GM23338 (cell line): ENCODE results near the gene ARL15. TPM values are rescaled to one million over a fixed set of nuclear protein-coding genes. Genes with fewer than 3 reads are reported as not detected.

Experiments used
- ATAC-seq: fragments of 200-7000 bp; cut with Tn5 transposase; 3 replicates; pipeline ENCODE4 v1.9.1; 2020
- DNase-seq: peaks from one replicate; pipeline ENCODE4 v3.0.0-alpha.2; 2015; ENCODE audit warnings: low spot score
- H2AFZ ChIP-seq: fragments of 200-600 bp; sonication (generic); 2 replicates; pipeline ENCODE4 v1.8.0; 2016; ENCODE audit warnings: antibody characterized with exemption, mild to moderate bottlenecking, moderate library complexity
- H3F3A ChIP-seq: fragments of 200-600 bp; sonication (generic); replicated peaks from 2 replicates; pipeline ENCODE4 v1.8.0; 2017; ENCODE audit warnings: antibody characterized with exemption, mixed run types, low read depth
- H3K27ac ChIP-seq: fragments of 200-600 bp; sonication (generic); 2 replicates; pipeline ENCODE4 v1.6.1; 2016; ENCODE audit warnings: low read depth
- H3K27me3 ChIP-seq: fragments of 200-600 bp; sonication (generic); 2 replicates; pipeline ENCODE4 v1.8.0; 2016; ENCODE audit warnings: mild to moderate bottlenecking, mixed run types, moderate library complexity; ENCODE audit not compliant: insufficient read depth
- H3K36me3 ChIP-seq: fragments of 200-600 bp; sonication (generic); 2 replicates; pipeline ENCODE4 v1.8.0; 2016; ENCODE audit warnings: mild to moderate bottlenecking; ENCODE audit not compliant: insufficient read depth
- H3K4me1 ChIP-seq: fragments of 200-600 bp; sonication (generic); 2 replicates; pipeline ENCODE4 v1.8.0; 2016; ENCODE audit warnings: mild to moderate bottlenecking, moderate library complexity; ENCODE audit not compliant: insufficient read depth
- H3K4me2 ChIP-seq: fragments of 200-600 bp; sonication (generic); 2 replicates; pipeline ENCODE4 v1.7.1; 2017; ENCODE audit warnings: mixed run types
- H3K4me3 ChIP-seq: fragments of 200-600 bp; sonication (generic); 2 replicates; pipeline ENCODE4 v1.6.1; 2016; ENCODE audit warnings: mixed run types
- H3K79me2 ChIP-seq: fragments of 200-600 bp; sonication (generic); replicated peaks from 2 replicates; pipeline ENCODE4 v1.8.0; 2017; ENCODE audit warnings: mild to moderate bottlenecking; ENCODE audit not compliant: insufficient read depth
- H3K9me2 ChIP-seq: fragments of 200-600 bp; sonication (generic); 2 replicates; pipeline ENCODE4 v1.8.0; 2017; ENCODE audit not compliant: insufficient read depth
- H4K20me1 ChIP-seq: fragments of 200-600 bp; sonication (generic); replicated peaks from 2 replicates; pipeline ENCODE4 v1.8.0; 2017; ENCODE audit warnings: mild to moderate bottlenecking; ENCODE audit not compliant: insufficient read depth
- H3K27ac Mint-ChIP-seq: 2 replicates; pipeline ENCODE4 v1.8.0; 2020; ENCODE audit warnings: inconsistent platforms, mild to moderate bottlenecking, moderate library complexity, mixed read lengths
- H3K27me3 Mint-ChIP-seq: 3 replicates; pipeline ENCODE4 v1.8.0; 2022; ENCODE audit warnings: low read depth, mild to moderate bottlenecking, moderate library complexity, mixed read lengths, inconsistent platforms; ENCODE audit not compliant: insufficient read depth, poor library complexity
- H3K36me3 Mint-ChIP-seq: 3 replicates; pipeline ENCODE4 v1.8.0; 2021; ENCODE audit warnings: low read depth, mild to moderate bottlenecking, inconsistent platforms, moderate library complexity, mixed read lengths
- H3K4me1 Mint-ChIP-seq: 3 replicates; pipeline ENCODE4 v1.8.0; 2020; ENCODE audit warnings: mild to moderate bottlenecking, inconsistent platforms, mixed read lengths
- H3K4me3 Mint-ChIP-seq: 3 replicates; pipeline ENCODE4 v1.8.0; 2021; ENCODE audit warnings: moderate library complexity, mild to moderate bottlenecking, inconsistent platforms, mixed read lengths
- H3K9me3 Mint-ChIP-seq: 3 replicates; pipeline ENCODE4 v1.8.0; 2020; ENCODE audit warnings: moderate library complexity, mild to moderate bottlenecking, inconsistent platforms, mixed read lengths
- ETS1 ChIP-seq: IDR thresholded peaks from 2 replicates; pipeline ENCODE4 v1.6.1; 2016; ENCODE audit warnings: antibody characterized with exemption
- EZH2phosphoT487 ChIP-seq: fragments of 200-600 bp; sonication (generic); IDR thresholded peaks from one replicate; pipeline ENCODE4 v1.8.1; 2018; ENCODE audit warnings: antibody characterized with exemption; ENCODE audit not compliant: unreplicated experiment
- JUNB ChIP-seq: IDR thresholded peaks from one replicate; pipeline ENCODE4 v1.6.1; 2016; ENCODE audit warnings: antibody characterized with exemption; ENCODE audit not compliant: unreplicated experiment
- POLR2AphosphoS5 ChIP-seq: IDR thresholded peaks from 2 replicates; pipeline ENCODE4 v1.6.1; 2016; ENCODE audit warnings: antibody characterized with exemption, low read depth
- STAT1 ChIP-seq: IDR thresholded peaks from one replicate; pipeline ENCODE4 v1.6.1; 2016; ENCODE audit warnings: antibody characterized with exemption; ENCODE audit not compliant: unreplicated experiment
- ZNF114 ChIP-seq: fragments of 250-450 bp; sonication (Bioruptor Pico); IDR thresholded peaks from 2 replicates; pipeline ENCODE4 v1.5.0; 2020; ENCODE audit warnings: mild to moderate bottlenecking, moderate library complexity
- ZNF331 ChIP-seq: fragments of 250-450 bp; sonication (Bioruptor Pico); IDR thresholded peaks from 2 replicates; pipeline ENCODE4 v1.5.0; 2020; ENCODE audit warnings: low read depth, mild to moderate bottlenecking, moderate library complexity
- ZNF462 ChIP-seq: fragments of 250-450 bp; sonication (Bioruptor Pico); IDR thresholded peaks from 2 replicates; pipeline ENCODE4 v1.5.0; 2020; ENCODE audit warnings: mild to moderate bottlenecking, moderate library complexity
- polyA plus RNA-seq: library from polyadenylated mRNA; unstranded; fragments of >200 nt; fragmentation: Nextera tagmentation; extraction: Ambion mirVana; gene quantifications from 2 replicates; pipeline ENCODE4 v1.2.1, GENCODE V29; 2016
- total RNA-seq: library from RNA; depleted of rRNA; stranded (reverse); fragments of >200 nt; shearing (Covaris generic); gene quantifications from 2 replicates; pipeline ENCODE4 v1.2.3, GENCODE V29; 2014

The ARL15 gene
- total and polyA plus RNA-seq, 2 experiments from 2014 or later: 13.0 to 54.0 TPM

- TF ChIP-seq ZNF462: no peak
- no peak for TF ChIP-seq STAT1
- no peak for TF ChIP-seq ZNF331 (CRISPR knock-in tag)
- TF ChIP-seq ZNF114 (CRISPR knock-in tag): no peak
- TF ChIP-seq JUNB: no peak
- no peak for TF ChIP-seq ETS1
- no peak for TF ChIP-seq EZH2phosphoT487
Observed at GRCh38 chr5:53923961-53924360, 386.4 kb downstream of the ARL15 start (continued).

- Histone ChIP-seq H3F3A (no peaks in the 10 kb centered on the region), H3K27me3 (no peaks in the 10 kb centered on the region), H3K79me2 (no peaks in the 10 kb centered on the region), H3K4me2 (no peak overlapping the region), H2AFZ (no peak overlapping the region), H3K36me3 (no peaks in the 10 kb centered on the region), H3K27ac (no peak overlapping the region), H4K20me1 (no peaks in the 10 kb centered on the region), H3K4me3 (no peak overlapping the region), H3K9me2 (no peaks in the 10 kb centered on the region), H3K4me1 (peaks cover 6% of the 10 kb centered on the region; the same call in 1 of the 2 replicates)
- H3K36me3 Mint-ChIP-seq: no peaks in the 10 kb centered on the region
- H3K4me1 Mint-ChIP-seq: peaks cover 7% of the 10 kb centered on the region; the same call in 2 of the 3 replicates
- no peak overlapping the region for H3K27ac Mint-ChIP-seq
- peaks cover 3% of the 10 kb centered on the region for H3K27me3 Mint-ChIP-seq
- H3K9me3 Mint-ChIP-seq: no peaks in the 10 kb centered on the region
- ATAC-seq: no peak
- DNase-seq: no peak
- no peak overlapping the region for H3K4me3 Mint-ChIP-seq
- TF ChIP-seq POLR2AphosphoS5 (no peak), EZH2phosphoT487 (no peak)
Observed at GRCh38 chr5:53922508-53923498, 387.6 kb downstream of the ARL15 start.
